Muscle of leg (tissue), 11 donors: ENCODE results near the gene C1orf174. TPM values are rescaled to one million over a fixed set of nuclear protein-coding genes. Genes with fewer than 3 reads are reported as not detected.

ENCODE experiments used
- DNase-seq: peaks from one replicate; pipeline ENCODE4 v3.0.0; 2013
- H3K27ac ChIP-seq: one replicate; pipeline ENCODE4 v1.5.1; 2013; ENCODE audit warnings: mild to moderate bottlenecking, low read length, control low read depth
- H3K27me3 ChIP-seq: one replicate; pipeline ENCODE4 v1.6.1; 2013; ENCODE audit warnings: low read length; ENCODE audit not compliant: control insufficient read depth, insufficient read depth
- H3K36me3 ChIP-seq: one replicate; pipeline ENCODE4 v1.6.1; 2013; ENCODE audit warnings: low read length; ENCODE audit not compliant: control insufficient read depth, insufficient read depth
- H3K4me1 ChIP-seq: one replicate; pipeline ENCODE4 v1.6.1; 2013; ENCODE audit warnings: low read length; ENCODE audit not compliant: control insufficient read depth, insufficient read depth
- H3K4me3 ChIP-seq: one replicate; pipeline ENCODE4 v1.5.1; 2013; ENCODE audit warnings: low read length, control low read depth
- H3K9me3 ChIP-seq: replicated peaks from 2 replicates; pipeline ENCODE4 v1.6.1; 2013; ENCODE audit warnings: low read depth, low read length; ENCODE audit not compliant: control insufficient read depth
- WGBS: methylation state at CpG from one replicate; pipeline ENCODE4 v1.1.5; 2013; ENCODE audit warnings: missing lambda C conversion rate; ENCODE audit not compliant: insufficient coverage; 5-methylcytosine and 5-hydroxymethylcytosine counted together
- polyA plus RNA-seq, 8 donors: library from polyadenylated mRNA; unstranded; fragments of 120-200 nt; gene quantifications; one replicate each; pipeline versions ENCODE4 v1.2.1 to v1.2.3, GENCODE V29; 2013; ENCODE audit warnings: inconsistent platforms in 1 of 8, low replicate concordance in 1 of 8; ENCODE audit not compliant: insufficient read length in 8 of 8, insufficient read depth in 1 of 8
- total RNA-seq: library from RNA; stranded (reverse); fragments of 120-200 nt; gene quantifications from one replicate; pipeline ENCODE4 v1.2.4, GENCODE V29; 2013

The C1orf174 gene
- total and polyA plus RNA-seq, 9 donors: 16.5 to 20.9 (median 18.0) TPM

GRCh38 chr1:3888301-3888700, 11.8 kb downstream of the C1orf174 start:
- Histone ChIP-seq H3K36me3 (peaks cover 61% of the 10 kb centered on the region), H3K4me1 (peaks cover 5% of the 10 kb centered on the region), H3K27ac (no peak overlapping the region), H3K27me3 (no peaks in the 10 kb centered on the region), H3K4me3 (no peak overlapping the region), H3K9me3 (no peaks in the 10 kb centered on the region)
- no peak for DNase-seq
- 83% methylated on average over 15 of the region's 15 CpGs for WGBS

- 90% methylated on average over 4 of the region's 8 CpGs for WGBS
- no peak for DNase-seq
- no peak overlapping the region for H3K27ac ChIP-seq
- H3K36me3 ChIP-seq: peaks cover 60% of the 10 kb centered on the region
- H3K4me3 ChIP-seq: no peak overlapping the region
- H3K4me1 ChIP-seq: no peaks in the 10 kb centered on the region
- no peaks in the 10 kb centered on the region for H3K27me3 ChIP-seq
- H3K9me3 ChIP-seq: no peaks in the 10 kb centered on the region
Observed at GRCh38 chr1:3886691-3887090, 13.4 kb downstream of the C1orf174 start.

GRCh38 chr1:3886106-3886670, 13.9 kb downstream of the C1orf174 start:
- Histone ChIP-seq H3K4me1 (no peaks in the 10 kb centered on the region), H3K36me3 (peaks cover 58% of the 10 kb centered on the region), H3K4me3 (no peak overlapping the region), H3K27me3 (no peaks in the 10 kb centered on the region), H3K27ac (no peak overlapping the region), H3K9me3 (no peaks in the 10 kb centered on the region)
- no peak for DNase-seq
- 94% methylated on average over 14 of the region's 15 CpGs for WGBS

- DNase-seq: no peak
- H3K4me3 ChIP-seq: no peak overlapping the region
- 67% methylated on average over 5 of the region's 7 CpGs for WGBS
- no peaks in the 10 kb centered on the region for H3K4me1 ChIP-seq
- no peaks in the 10 kb centered on the region for H3K27me3 ChIP-seq
- H3K36me3 ChIP-seq: peaks cover 58% of the 10 kb centered on the region
- no peaks in the 10 kb centered on the region for H3K9me3 ChIP-seq
- no peak overlapping the region for H3K27ac ChIP-seq
Observed at GRCh38 chr1:3885611-3886010, 14.5 kb downstream of the C1orf174 start.

GRCh38 chr1:3884966-3885365, 15.1 kb downstream of the C1orf174 start:
- peaks cover 58% of the 10 kb centered on the region for H3K36me3 ChIP-seq
- H3K27me3 ChIP-seq: no peaks in the 10 kb centered on the region
- H3K4me3 ChIP-seq: no peak overlapping the region
- DNase-seq: no peak
- H3K27ac ChIP-seq: no peak overlapping the region
- no peaks in the 10 kb centered on the region for H3K9me3 ChIP-seq
- no peaks in the 10 kb centered on the region for H3K4me1 ChIP-seq
- 75% methylated on average over 11 of the region's 13 CpGs for WGBS

- H3K9me3 ChIP-seq: peaks cover 7% of the 10 kb centered on the region
- H3K4me1 ChIP-seq: no peaks in the 10 kb centered on the region
- peaks cover 59% of the 10 kb centered on the region for H3K36me3 ChIP-seq
- no peak for DNase-seq
- WGBS: 91% methylated on average over 15 of the region's 18 CpGs
- H3K27ac ChIP-seq: no peak overlapping the region
- H3K27me3 ChIP-seq: no peaks in the 10 kb centered on the region
- no peak overlapping the region for H3K4me3 ChIP-seq
Observed at GRCh38 chr1:3883194-3883925, 16.7 kb downstream of the C1orf174 start.

GRCh38 chr1:3881193-3881480, 18.9 kb downstream of the C1orf174 start:
- no peak for DNase-seq
- WGBS: 73% methylated on average over 4 of the region's 5 CpGs
- no peak overlapping the region for H3K4me3 ChIP-seq

GRCh38 chr1:3880429-3881192, 19.5 kb downstream of the C1orf174 start:
- H3K36me3 ChIP-seq: peaks cover 46% of the 10 kb centered on the region
- 96% methylated on average over 17 of the region's 20 CpGs for WGBS
- H3K4me3 ChIP-seq: no peak overlapping the region
- H3K27ac ChIP-seq: no peak overlapping the region
- H3K4me1 ChIP-seq: no peaks in the 10 kb centered on the region
- peaks cover 7% of the 10 kb centered on the region for H3K9me3 ChIP-seq
- no peak for DNase-seq
- no peaks in the 10 kb centered on the region for H3K27me3 ChIP-seq

More at GRCh38 chr1:3881193-3881480, 18.9 kb downstream of the C1orf174 start:
- no peak overlapping the region for H3K27ac ChIP-seq
- H3K9me3 ChIP-seq: peaks cover 7% of the 10 kb centered on the region
- H3K4me1 ChIP-seq: no peaks in the 10 kb centered on the region
- peaks cover 51% of the 10 kb centered on the region for H3K36me3 ChIP-seq
- no peaks in the 10 kb centered on the region for H3K27me3 ChIP-seq

GRCh38 chr1:3879787-3880428, 20.2 kb downstream of the C1orf174 start:
- H3K27ac ChIP-seq: no peak overlapping the region
- no peaks in the 10 kb centered on the region for H3K4me1 ChIP-seq
- peaks cover 7% of the 10 kb centered on the region for H3K9me3 ChIP-seq
- peaks cover 45% of the 10 kb centered on the region for H3K36me3 ChIP-seq
- 89% methylated on average over 7 of the region's 9 CpGs for WGBS
- DNase-seq: no peak
- H3K27me3 ChIP-seq: no peaks in the 10 kb centered on the region
- no peak overlapping the region for H3K4me3 ChIP-seq

- DNase-seq: no peak
- H3K36me3 ChIP-seq: peaks cover 42% of the 10 kb centered on the region
- peaks cover 7% of the 10 kb centered on the region for H3K9me3 ChIP-seq
- no peak overlapping the region for H3K27ac ChIP-seq
- H3K4me3 ChIP-seq: no peak overlapping the region
- no peaks in the 10 kb centered on the region for H3K4me1 ChIP-seq
- WGBS: 100% methylated on average over 5 of the region's 7 CpGs
- H3K27me3 ChIP-seq: no peaks in the 10 kb centered on the region
Observed at GRCh38 chr1:3879099-3879498, 21.0 kb downstream of the C1orf174 start.
